Mammary epithelial cell (primary cell): Measurements from ENCODE around the gene FUCA2.

ENCODE experiments used
- EZH2 ChIP-seq: IDR thresholded peaks from 2 replicates; pipeline ENCODE4 v1.6.1; 2012; ENCODE audit warnings: low read length, inconsistent platforms, borderline replicate concordance
- TF ChIP-seq, protein P1 (sequence below), 2 donors: IDR thresholded peaks in 1 of 2; conservative IDR thresholded peaks in 1 of 2; 2 replicates each; pipeline ENCODE4 v1.5.1; 2011 to 2012; ENCODE audit warnings: inconsistent platforms in 2 of 2, low read length in 2 of 2, mild to moderate bottlenecking in 2 of 2, control low read depth in 1 of 2, low read depth in 1 of 2; ENCODE audit not compliant: insufficient read depth in 1 of 2; ENCODE audit errors: extremely low read depth in 1 of 2

- TF ChIP-seq, protein P1, sequence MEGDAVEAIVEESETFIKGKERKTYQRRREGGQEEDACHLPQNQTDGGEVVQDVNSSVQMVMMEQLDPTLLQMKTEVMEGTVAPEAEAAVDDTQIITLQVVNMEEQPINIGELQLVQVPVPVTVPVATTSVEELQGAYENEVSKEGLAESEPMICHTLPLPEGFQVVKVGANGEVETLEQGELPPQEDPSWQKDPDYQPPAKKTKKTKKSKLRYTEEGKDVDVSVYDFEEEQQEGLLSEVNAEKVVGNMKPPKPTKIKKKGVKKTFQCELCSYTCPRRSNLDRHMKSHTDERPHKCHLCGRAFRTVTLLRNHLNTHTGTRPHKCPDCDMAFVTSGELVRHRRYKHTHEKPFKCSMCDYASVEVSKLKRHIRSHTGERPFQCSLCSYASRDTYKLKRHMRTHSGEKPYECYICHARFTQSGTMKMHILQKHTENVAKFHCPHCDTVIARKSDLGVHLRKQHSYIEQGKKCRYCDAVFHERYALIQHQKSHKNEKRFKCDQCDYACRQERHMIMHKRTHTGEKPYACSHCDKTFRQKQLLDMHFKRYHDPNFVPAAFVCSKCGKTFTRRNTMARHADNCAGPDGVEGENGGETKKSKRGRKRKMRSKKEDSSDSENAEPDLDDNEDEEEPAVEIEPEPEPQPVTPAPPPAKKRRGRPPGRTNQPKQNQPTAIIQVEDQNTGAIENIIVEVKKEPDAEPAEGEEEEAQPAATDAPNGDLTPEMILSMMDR (conservative IDR thresholded peaks at IDR 0.05 in 1 of 2, IDR thresholded peaks at IDR 0.05 in 1 of 2; ENCODE audit: extremely low read depth in 1 of 2, insufficient read depth in 1 of 2, low read depth in 1 of 2, low read length in 2 of 2) = no peak
- no peak for TF ChIP-seq EZH2
Measured at GRCh38 chr6:143535189-143535614, 23.7 kb upstream of the FUCA2 start.
